GM13977 (cell line): ENCODE measurements around the gene EFHD2.
"Not testable (repeated sequence)": the region's sequence is repeated elsewhere in the genome, so short reads cannot be mapped to it uniquely, and the experiment has no call there.

Experiments
- DNase-seq: peaks from one replicate; pipeline ENCODE4 v3.0.0; 2012; ENCODE audit warnings: low spot score
- in situ Hi-C: fragments of 300-500 bp; cut with MboI; formaldehyde crosslinking; loops from one replicate; pipeline ENCODE4 v1.12.0; 2022; ENCODE audit warnings: low sequenced_read_pairs, low pct_unique_long_range_greater_than_20kb, mixed read lengths, inconsistent platforms; ENCODE audit not compliant: unreplicated experiment
- TF ChIP-seq, protein P1 (sequence below): IDR thresholded peaks from 2 replicates; pipeline ENCODE4 v1.5.1; 2012; ENCODE audit warnings: mild to moderate bottlenecking, control low read depth; ENCODE audit not compliant: insufficient read depth; ENCODE audit errors: extremely low read depth, missing control alignments

Gene EFHD2

GRCh38 chr1:15425521-15425920 is 15.8 kb downstream of the EFHD2 start:
- in situ Hi-C loops = no loop called here
- no peak for DNase-seq
- TF ChIP-seq, protein P1, sequence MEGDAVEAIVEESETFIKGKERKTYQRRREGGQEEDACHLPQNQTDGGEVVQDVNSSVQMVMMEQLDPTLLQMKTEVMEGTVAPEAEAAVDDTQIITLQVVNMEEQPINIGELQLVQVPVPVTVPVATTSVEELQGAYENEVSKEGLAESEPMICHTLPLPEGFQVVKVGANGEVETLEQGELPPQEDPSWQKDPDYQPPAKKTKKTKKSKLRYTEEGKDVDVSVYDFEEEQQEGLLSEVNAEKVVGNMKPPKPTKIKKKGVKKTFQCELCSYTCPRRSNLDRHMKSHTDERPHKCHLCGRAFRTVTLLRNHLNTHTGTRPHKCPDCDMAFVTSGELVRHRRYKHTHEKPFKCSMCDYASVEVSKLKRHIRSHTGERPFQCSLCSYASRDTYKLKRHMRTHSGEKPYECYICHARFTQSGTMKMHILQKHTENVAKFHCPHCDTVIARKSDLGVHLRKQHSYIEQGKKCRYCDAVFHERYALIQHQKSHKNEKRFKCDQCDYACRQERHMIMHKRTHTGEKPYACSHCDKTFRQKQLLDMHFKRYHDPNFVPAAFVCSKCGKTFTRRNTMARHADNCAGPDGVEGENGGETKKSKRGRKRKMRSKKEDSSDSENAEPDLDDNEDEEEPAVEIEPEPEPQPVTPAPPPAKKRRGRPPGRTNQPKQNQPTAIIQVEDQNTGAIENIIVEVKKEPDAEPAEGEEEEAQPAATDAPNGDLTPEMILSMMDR = no peak

GRCh38 chr1:15425958-15426357 is 16.3 kb downstream of the EFHD2 start:
- in situ Hi-C loops = no loop called here
- DNase-seq = no peak
- TF ChIP-seq, protein P1 = no peak

DNA sequence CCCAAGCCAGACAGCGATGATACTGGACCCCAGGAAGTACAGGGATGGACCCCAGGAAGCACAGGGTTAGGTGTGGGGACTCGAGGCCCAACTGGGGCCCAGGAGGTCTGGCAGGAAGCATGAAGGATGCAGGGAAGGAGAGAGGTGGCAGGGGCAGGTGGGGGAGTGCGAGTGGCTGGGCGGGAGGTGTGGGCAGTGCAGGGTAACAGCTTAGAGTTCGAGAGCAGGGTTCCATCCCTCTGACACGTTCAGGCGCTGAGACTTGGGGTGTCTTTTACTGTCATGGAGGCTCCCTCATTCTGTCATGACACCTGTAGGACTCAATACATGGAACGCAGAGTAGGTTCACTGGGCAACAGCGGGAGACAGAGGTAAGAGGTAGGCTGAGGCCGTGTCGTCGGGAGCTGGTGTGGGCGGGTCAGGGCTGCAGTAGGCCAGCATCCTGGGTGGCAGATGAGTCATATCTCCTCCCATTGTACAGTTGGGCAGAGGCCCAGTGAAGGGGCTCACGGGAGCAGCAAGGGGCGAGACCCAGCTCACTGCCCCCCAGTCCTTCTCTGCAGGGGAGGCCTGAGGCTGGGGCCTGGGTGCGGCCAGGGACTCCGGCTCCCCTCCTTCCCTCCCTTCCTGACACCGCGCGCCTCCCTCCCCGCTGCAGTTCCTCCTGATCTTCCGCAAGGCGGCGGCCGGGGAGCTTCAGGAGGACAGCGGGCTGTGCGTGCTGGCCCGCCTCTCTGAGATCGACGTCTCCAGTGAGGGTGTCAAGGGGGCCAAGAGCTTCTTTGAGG is 17.0 kb downstream of the EFHD2 start:
- no peak for DNase-seq
- in situ Hi-C loops = no loop called here
- TF ChIP-seq, protein P1 = no peak

DNA sequence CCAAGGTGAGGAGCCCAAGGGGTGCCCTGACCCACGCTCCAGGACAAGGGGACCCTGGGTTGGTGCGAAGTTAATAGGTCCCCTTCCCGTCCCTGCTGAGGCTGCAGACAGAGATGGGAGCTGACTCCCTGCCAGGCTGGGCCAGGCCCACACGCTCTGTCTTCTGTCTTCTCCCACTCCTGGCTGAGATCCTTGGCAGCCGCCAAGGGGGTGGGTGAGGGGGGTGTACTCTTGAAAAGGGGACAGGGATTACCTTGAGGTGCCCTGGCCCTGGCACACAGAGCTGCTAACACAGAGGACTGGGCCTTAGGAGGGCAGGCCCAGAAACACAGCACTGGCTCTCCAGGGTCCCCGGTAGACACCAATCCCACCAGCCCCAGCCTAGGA is 17.6 kb downstream of the EFHD2 start:
- TF ChIP-seq, protein P1 = no peak
- in situ Hi-C loops = no loop called here
- no peak for DNase-seq

DNA sequence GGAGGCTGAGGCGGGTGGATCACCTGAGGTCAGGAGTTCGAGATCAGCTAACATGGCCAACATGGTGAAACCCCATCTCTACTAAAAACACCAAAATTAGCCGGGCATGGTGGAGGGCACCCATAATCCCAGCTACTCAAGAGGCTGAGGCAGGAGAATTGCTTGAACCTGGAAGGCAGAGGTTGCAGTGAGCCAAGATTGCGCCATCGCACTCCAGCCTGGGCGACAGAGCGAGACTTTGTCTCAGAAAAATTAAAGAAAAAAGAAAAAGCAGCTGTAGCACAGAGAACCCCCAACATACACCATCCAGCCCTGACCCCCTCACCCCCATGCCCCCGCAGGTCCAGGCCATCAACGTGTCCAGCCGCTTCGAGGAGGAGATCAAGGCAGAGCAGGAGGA is 18.6 kb downstream of the EFHD2 start:
- in situ Hi-C loops, DNase-seq: not testable (repeated sequence)

DNA sequence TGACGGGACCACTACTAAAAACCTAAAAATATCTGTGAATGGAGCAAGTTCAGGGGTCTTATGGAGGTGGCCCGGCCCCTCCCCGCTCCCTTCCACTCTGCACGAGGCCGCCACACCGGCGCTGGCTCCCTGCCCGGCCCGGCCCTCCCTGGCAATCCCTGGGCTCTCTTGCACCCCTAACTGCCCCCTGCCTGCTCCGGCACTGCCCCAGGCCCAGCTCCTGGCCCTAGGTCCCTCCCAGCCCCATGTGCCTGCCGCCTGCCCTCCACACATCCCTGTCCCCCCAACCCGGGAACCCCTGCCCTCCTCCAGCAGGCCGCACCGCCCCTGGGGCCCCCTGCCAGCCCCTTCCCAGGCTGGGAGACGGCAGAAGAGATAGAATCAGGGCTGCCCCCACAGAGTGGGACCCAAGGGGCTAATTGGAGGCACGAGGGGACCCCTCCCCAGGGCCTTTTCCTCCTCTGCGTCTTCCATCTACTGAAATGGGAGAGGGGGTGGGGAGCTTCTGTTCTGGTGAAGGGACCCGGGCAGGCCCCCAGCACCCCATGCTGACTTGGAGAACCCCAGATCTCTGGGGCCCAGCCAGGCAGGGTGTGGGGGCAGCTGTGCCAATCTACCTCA is 19.2 kb downstream of the EFHD2 start:
- TF ChIP-seq, protein P1 = no peak
- DNase-seq = no peak
- in situ Hi-C loops = no loop called here

DNA sequence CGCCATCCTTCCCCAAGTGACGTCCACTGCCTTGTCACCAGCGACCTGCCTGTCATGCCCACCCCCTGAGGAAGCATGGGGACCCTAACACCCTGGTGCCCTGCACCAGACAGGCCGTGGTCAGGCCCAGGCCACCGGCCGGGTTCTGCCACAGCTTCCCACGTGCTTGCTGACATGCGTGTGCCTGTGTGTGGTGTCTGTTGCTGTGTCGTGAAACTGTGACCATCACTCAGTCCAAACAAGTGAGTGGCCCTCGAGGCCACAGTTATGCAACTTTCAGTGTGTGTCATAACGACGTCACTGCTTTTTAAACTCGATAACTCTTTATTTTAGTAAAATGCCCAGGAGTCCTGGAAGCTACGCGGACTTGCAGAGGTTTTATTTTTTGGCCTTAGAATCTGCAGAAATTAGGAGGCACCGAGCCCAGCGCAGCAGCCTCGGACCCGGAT is 20.0 kb downstream of the EFHD2 start:
- no peak for DNase-seq
- TF ChIP-seq, protein P1 = no peak
- in situ Hi-C loops = no loop called here
